Measurements from ENCODE around the gene FABP6. TPM values are rescaled to one million over a fixed set of nuclear protein-coding genes. Genes with fewer than 3 reads are reported as not detected.

Gene FABP6
- total RNA-seq, 1 experiment from 2014 or later, result 5.2 TPM

DNA sequence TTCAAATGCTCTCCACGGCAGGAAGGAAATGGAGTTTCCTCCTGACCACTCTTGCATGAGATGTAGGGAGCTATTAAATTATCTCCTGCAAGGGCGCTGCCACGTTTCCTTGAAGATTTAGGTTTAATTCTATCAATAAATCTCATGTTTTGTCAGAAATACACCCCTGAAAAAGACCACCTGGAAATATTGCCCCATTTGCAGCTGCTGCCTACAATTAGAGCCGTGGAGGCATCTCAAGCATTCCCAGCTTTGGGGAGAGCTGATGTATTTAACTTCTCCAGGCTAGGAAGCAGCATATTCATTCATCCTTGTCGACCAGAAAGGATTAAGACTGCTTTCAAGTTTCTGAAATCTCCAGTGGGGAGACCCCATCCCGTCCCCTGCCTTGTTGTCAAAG lies 42.5 kb downstream of the FABP6 start:
- Histone ChIP-seq H3K56ac (ENCODE audit: insufficient read length, low read depth, low read length) (no peak overlapping the region), H2BK5ac (ENCODE audit: insufficient read length, low read length) (no peak overlapping the region), H3K4me2 (ENCODE audit: insufficient read depth, insufficient read length, low read length) (no peak overlapping the region), H4K8ac (replicated peaks; ENCODE audit: insufficient read length, low read depth, low read length) (no peak overlapping the region), H3K23ac (ENCODE audit: insufficient read length, low read depth, low read length) (no peak overlapping the region), H2BK120ac (ENCODE audit: low read depth, low read length, poor library complexity, severe bottlenecking) (no peak overlapping the region), H3K4me1 (ENCODE audit: insufficient read depth, low read length) (peaks cover 12% of the 10 kb centered on the region; the same call in 1 of the 2 replicates), H3K79me2 (ENCODE audit: insufficient read depth, low read length) (no peaks in the 10 kb centered on the region; the same call in 1 of the 2 replicates), H3K9ac (ENCODE audit: extremely low read depth, insufficient read length, low read length) (no peak overlapping the region), H2BK20ac (ENCODE audit: low read depth, low read length, poor library complexity, severe bottlenecking) (no peak overlapping the region), H2BK15ac (ENCODE audit: low read depth, low read length) (no peak overlapping the region), H3K27ac (ENCODE audit: insufficient read length, low read depth, low read length) (no peak overlapping the region), H2AFZ (ENCODE audit: low read length) (no peak overlapping the region), H3K27me3 (ENCODE audit: insufficient read depth, low read length) (no peaks in the 10 kb centered on the region), H2BK12ac (ENCODE audit: insufficient read length, low read depth, low read length) (no peak overlapping the region), H3K4ac (ENCODE audit: low read depth, low read length) (no peak overlapping the region), H3K18ac (ENCODE audit: insufficient read length, low read depth, low read length) (no peak overlapping the region), H3K9me3 (ENCODE audit: control insufficient read depth, low read depth, low read length) (no peaks in the 10 kb centered on the region), H3K23me2 (ENCODE audit: insufficient read length, low read depth, low read length, poor library complexity, severe bottlenecking) (no peaks in the 10 kb centered on the region), H3K14ac (ENCODE audit: insufficient read depth, low read length) (no peak overlapping the region), H4K91ac (ENCODE audit: insufficient read length, low read depth, low read length) (no peak overlapping the region), H3K79me1 (ENCODE audit: insufficient read depth, low read depth, low read length, poor library complexity, severe bottlenecking) (no peaks in the 10 kb centered on the region), H4K20me1 (ENCODE audit: control insufficient read depth, insufficient read depth, insufficient read length) (no peaks in the 10 kb centered on the region), H4K5ac (ENCODE audit: insufficient read length, low read depth, low read length) (no peak overlapping the region), H3T11ph (ENCODE audit: low read length) (no peak overlapping the region), H2AK5ac (ENCODE audit: insufficient read length, low read length) (no peak overlapping the region)
- Mint-ChIP-seq H3K36me3 (ENCODE audit: insufficient read depth in 1 of 3, low read depth in 3 of 3) (peaks cover 6 to 54% (median 17%) of the 10 kb centered on the region in 3 experiments; a peak in 6 of 7 replicates), H3K9me3 (no peaks in the 10 kb centered on the region), H3K4me1 (peaks cover 40 to 43% of the 10 kb centered on the region in 2 experiments), H3K27me3 (ENCODE audit: low read depth) (no peaks in the 10 kb centered on the region; the same call in 1 of the 2 replicates), H3K4me3 (peak overlapping the region in 1 of 2 experiments; percentile 47; a peak in 2 of 5 replicates), H3K27ac (peak overlapping the region; percentile 69 to 92 (median 78); a peak in 6 of 7 replicates)
- no CpG with 5 or more reads among the region's 6 CpGs for WGBS (ENCODE audit: extremely low coverage, insufficient read length, low lambda C conversion rate)
- TF ChIP-seq, protein P1, sequence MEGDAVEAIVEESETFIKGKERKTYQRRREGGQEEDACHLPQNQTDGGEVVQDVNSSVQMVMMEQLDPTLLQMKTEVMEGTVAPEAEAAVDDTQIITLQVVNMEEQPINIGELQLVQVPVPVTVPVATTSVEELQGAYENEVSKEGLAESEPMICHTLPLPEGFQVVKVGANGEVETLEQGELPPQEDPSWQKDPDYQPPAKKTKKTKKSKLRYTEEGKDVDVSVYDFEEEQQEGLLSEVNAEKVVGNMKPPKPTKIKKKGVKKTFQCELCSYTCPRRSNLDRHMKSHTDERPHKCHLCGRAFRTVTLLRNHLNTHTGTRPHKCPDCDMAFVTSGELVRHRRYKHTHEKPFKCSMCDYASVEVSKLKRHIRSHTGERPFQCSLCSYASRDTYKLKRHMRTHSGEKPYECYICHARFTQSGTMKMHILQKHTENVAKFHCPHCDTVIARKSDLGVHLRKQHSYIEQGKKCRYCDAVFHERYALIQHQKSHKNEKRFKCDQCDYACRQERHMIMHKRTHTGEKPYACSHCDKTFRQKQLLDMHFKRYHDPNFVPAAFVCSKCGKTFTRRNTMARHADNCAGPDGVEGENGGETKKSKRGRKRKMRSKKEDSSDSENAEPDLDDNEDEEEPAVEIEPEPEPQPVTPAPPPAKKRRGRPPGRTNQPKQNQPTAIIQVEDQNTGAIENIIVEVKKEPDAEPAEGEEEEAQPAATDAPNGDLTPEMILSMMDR (conservative IDR thresholded peaks at IDR 0.05), result no peak
- no peak for DNase-seq

Data from H9 (cell line).